SHP77 (cell line): Measurements from ENCODE around the gene RPL29.

ENCODE experiments used
- DNase-seq, 2 experiments: peaks; one replicate each; lab custom pipeline; 2025; lab: John Stamatoyannopoulos, UW

The RPL29 gene

DNA sequence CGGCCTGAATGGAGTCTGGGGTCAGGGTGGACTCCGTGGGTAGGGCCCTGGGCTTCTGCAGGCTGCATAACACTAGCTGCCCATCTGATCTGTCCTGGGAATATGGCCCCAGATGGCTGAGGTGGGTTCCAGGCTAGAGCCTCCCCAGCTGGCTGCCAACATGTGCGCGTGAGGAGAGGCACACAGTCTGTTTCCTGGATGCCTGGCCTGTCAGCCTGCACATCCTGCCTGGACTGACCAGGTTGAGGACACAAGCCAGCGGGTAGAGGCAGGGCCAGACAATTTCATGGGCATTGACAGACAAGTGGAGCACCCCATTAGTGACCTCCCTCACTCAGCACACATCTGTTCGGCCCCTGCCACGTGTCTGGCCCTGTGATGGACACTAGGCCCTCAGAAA is 29.8 kb upstream of the RPL29 start:
- DNase-seq: no peak

DNA sequence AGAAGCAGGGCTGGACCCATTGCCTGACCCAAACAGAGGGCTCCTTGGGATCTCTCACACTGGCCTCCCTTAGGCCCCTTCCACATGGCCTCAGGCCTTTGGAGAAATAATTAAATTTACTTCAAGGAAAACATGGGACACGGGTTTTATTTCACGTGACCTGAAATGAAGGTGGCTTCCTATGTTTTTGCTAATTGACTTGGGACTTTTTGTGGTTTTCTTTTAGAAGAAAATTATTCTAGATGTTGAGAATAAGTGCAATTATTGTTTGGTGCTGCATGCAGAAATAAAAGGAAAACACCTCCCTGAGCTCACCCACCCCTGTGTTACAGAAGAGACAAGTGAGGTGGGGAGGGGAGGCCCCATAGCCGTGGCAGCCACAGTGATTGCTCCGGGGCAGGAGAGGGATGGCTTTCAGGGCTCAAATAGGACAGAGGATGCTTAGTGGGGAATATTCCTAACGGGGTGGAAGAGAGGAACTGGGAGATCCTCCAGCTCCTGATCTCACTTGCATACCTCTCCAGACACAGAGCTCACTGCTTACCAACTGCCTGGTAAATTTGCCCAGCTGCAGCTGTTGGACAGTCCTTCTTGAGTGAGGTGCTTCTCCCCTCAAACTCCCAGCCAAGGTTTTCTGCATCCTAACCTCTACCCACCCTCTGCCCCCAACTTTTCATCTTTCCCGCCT is 29.2 kb upstream of the RPL29 start:
- no peak for DNase-seq

DNA sequence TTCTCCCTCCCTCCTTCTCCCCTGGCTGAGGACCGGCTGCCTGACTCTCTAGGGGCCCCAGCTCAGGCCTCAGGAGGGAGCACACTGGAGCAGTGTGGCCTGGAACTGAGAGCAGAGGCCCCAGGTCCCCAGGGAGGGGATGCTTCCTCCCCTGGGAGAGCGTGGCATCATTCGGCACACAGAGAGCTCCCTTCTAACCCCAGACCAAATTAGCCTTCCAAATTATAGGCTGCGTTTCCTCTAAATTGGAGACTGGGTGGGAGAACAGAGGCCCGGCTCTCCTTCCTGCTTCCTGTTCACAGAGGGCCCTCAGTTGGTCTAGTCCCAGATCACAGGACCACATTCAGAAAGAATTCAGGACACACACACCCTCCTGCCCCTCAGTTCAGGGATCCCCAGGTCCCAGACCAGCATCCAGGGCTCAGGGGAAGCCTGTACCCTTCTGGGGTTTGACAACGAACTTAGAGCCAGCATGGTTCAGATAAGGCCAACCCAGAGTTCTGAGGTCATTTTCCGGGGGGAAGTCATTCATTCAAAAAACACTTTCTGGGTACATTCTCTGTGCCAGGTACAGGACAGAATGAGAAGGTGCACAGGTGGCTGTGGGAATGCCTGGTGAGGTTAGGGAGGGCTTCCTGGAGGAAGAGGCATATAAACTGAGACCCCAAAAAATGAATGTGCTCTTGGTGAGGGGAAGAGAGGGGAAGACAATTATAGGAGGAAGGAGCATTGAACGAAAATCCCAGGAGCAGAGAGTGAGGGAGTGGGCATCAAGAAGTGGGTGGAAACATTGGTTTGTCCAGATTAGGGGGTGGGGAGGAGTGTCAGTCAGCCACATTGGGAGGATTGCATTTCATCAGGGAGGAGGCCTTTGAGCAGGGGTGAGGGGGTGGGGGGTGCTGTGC is 28.4 kb upstream of the RPL29 start:
- no peak for DNase-seq

GRCh38 chr3:52023101-52023770 is 27.5 kb upstream of the RPL29 start:
- DNase-seq: no peak

DNA sequence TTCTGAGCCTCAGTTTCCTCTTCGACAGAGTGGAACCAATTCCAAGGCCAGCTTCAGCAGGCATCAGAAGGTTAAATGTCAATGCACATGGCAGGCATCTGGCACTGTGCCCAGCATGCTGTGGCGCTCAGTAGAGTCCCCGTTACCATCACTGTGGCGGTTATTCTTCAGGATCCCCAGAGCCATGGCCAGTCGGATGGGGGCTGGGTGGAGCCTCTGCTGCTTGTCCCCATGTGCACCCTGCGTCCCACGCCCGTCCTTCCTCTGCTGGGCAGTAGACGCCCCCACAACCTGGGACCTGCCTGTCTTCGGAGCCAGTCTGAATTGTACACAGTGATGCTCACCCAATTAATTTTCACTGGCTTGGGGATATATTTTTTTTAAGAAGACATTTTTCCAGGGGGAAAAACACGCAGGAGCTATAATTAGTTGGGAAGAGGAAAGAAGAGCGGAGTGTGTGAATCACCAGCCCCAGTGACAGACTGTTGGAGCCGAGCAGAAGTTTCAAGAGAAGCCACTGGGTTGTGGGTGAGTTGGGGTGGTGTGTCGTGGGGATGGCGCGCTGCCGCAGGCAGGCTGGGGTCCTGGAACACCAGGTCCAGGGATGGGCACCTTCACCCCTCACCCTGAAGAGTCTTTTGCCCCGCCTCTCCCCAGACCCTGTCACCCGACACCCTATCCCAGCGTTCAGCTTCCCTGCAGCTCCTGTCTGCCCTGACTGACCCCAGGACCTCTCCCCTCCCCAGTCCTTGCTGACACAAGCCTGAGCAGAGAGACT is 26.8 kb upstream of the RPL29 start:
- peak; percentile 15 to 26 for DNase-seq

DNA sequence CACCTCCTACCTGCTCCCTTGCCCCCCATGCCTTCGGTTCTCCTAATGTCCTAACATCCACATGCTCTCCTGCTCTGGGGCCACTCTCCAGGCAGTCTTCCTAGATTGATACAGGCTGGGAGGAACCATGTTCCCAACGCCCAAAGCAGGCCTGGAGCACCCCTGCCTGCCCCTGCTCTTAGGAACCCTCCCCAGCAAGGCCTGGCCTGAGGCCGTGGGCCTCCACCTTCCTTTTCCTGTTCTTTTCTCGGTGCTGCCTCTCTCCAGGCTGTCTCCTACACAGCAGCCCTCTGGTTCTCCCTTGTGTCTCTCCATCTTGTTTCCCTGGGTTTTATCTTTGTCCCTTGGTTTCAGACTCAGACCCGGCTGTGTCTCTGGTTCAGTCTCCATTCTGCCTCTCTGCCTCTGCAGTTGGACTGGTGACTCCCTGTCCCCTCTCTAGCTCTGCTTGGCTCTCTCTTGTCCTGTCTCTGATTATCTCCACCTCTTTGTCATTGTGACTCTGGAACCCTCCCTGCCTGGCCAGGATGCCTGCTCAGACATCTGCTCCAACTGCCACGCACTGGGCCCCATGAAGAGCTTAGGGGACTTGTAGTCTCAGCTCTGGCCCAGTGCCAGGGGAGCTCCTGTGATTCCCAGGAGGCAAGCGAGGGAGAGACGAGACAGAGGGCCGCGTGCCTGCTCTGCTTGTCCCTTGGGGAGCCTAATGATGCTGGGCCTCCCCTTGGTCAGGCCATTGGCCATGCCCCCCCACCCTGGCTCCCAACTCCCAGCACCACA is 26.0 kb upstream of the RPL29 start:
- peak; percentile 89 to 93 for DNase-seq

DNA sequence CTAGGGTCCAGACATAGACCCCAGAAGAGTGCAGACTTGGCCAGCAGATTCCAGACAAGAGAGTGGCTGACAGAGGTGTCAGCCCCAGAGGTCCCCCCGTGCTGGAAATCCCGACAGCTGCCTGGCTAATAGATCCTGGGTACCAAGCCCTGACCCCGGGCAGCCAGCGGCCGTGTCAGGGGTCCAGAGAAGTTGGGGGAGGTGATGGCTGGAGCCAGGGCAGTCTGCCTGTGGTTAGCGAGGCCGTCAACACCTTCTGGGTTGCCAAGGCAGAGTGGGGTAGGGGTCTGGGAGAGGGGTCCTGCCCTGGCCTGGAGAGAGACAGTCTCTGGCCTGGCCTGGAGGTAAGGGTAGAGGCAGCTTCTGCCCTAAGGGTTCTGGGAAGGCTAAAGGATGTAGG is 25.1 kb upstream of the RPL29 start:
- no peak for DNase-seq

GRCh38 chr3:52019352-52020080 is 23.8 kb upstream of the RPL29 start:
- DNase-seq: no peak

DNA sequence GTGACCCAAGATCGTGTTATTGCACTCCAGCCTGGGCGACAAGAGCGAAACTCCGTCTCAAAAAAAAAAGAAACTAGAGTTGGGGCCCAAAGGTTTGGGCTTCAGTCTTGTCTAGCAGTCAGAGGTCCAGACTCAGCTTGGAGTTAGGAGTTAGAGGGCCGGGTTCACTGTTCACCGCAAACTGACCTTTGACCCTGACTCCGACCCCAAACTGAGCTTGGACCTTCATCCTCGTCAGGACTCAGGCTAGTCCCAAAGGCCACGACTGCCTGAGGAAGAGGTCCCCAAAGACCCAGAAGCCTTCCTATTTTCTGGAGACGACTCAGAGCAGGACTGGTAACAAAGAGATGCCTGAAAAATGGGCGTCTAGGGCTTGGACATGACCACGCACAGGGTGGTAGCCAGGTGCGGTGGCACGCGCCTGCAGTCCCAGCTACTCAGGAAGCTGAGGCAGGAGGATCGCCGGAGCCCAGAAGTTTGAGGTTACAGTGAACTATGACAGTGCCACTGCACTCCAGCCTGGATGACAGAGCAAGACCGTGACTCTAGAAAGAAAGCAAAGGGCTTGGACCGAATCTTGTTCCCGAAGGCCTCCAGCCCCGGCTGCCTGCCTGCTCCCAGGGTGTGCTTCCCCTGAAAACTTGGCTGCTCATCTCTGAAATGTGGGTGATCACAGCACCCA is 22.8 kb upstream of the RPL29 start:
- no peak for DNase-seq

- DNase-seq: no peak
These were observed 21.9 kb upstream of the RPL29 start for GRCh38 chr3:52017586-52017985.

GRCh38 chr3:52015438-52016228 is 19.9 kb upstream of the RPL29 start:
- DNase-seq: no peak

GRCh38 chr3:52014613-52015012 is 18.9 kb upstream of the RPL29 start:
- DNase-seq: peak; percentile 24 to 27

- DNase-seq: no peak
These were observed 18.3 kb upstream of the RPL29 start for GRCh38 chr3:52013802-52014598.

- no peak for DNase-seq
These were observed 17.0 kb upstream of the RPL29 start for GRCh38 chr3:52012699-52013098.

DNA sequence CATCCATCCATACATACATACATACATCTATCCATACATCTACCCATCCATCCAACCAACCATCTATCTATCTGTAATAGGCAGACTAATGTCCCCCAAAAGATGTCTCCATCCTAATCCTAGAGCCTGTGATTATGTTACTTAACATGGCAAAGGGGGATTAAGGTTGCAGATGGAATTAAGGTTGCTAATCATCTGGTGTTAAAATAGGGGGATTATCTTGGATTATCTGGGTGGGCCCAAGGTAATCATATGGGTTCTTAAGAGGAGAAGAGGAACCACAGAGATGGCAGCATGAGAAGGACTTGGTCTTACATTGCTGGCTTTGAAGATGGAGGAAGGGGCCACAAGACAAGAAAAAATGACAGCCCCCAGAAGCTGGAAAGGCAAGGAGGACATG is 14.7 kb upstream of the RPL29 start:
- DNase-seq: no peak

DNA sequence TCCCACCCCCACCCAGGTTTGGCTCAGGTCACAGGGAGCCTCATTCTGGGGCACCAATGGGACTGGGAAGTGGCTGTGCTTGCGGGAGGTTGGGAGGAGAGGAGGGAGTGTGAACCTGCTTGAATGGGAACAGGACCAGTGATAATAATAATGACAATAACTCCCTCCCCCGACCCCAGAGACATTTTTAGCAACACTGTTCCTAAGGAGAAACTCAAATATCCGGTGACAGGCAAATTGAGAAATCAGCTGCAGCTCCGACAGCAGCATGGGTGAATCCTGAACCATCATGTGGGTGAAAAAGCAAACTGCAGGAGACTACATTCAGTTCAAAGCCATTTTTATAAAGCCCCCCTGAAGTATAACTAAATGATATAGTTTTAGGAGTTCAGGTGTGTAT is 11.6 kb upstream of the RPL29 start:
- DNase-seq: no peak

DNA sequence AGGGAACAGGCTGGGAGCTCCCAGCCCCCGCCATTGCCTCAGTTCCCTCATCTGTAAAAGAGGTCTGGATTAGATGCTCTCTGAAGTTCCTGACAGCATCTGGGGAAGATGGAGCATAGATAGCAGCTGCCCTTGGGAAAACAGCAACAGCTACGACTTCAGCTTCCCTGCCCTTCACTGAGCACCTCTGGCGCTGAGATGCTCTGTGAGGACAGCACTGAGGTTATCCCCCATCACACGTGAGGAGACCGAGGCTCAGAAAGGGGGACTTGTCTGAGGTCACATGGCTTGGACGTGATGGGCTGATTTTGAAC is 11.1 kb upstream of the RPL29 start:
- no peak for DNase-seq

DNA sequence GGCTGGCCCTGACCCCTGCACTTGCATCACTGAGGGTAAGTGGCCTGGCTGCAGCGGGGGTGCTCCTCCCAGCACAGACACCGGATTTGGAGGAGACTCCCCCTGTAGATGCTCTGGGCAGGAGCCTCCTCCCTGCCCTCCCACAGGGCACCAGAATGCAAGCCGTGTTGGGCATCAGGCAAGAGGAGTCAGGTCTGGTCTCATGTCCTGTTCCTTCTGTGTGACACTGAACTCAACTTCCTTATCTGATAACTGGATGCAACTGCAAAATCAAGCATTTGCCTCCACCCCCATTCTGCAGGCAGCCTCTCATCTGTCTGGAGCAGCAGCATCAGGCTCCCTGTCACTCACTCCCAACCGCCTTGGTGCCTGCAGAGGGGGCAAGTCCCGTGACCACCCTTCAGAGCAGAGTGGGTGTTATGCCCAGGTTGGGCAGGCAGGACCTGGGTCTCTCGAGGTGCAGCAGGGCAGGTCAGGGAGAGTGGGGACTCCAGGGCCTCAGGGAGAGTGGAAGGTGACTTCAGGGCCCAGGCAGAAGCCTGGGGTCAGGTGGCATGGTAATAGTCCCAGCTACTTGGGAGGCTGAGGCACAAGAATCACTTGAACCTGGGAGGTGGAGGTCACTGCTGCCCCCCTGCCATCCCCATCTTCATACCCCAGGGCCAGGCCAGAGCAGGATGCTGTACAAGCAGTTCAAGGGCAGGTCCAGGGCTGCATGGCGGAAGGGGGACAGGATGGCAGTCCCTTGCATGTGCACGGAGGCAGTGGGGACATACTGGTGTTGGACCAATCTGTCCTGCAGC is 10.5 kb upstream of the RPL29 start:
- DNase-seq: no peak
